A549 (cell line): ENCODE results near the gene CAMSAP1.

Source experiments
- CBX2 ChIP-seq: fragments of 200-600 bp; sonication (generic); IDR thresholded peaks from 2 replicates; pipeline ENCODE4 v1.6.1; 2016; ENCODE audit warnings: low read depth, mild to moderate bottlenecking, borderline replicate concordance
- CEBPB ChIP-seq, 2 experiments: fragments of >200 bp in 1 of 2; sonication (Bioruptor Twin) in 1 of 2; formaldehyde crosslinking in 1 of 2; IDR thresholded peaks; 2 replicates each; pipeline ENCODE4 v1.6.1; 2012 to 2016
- JUN ChIP-seq, 2 experiments: fragments of >200 bp; sonication (Bioruptor Twin); formaldehyde crosslinking; IDR thresholded peaks; 2 replicates in 1 of 2; 3 replicates in 1 of 2; pipeline ENCODE4 v1.6.1; 2016 to 2017
- KDM1A ChIP-seq: fragments of 200-600 bp; sonication (generic); IDR thresholded peaks from 2 replicates; pipeline ENCODE4 v1.6.1; 2016; ENCODE audit warnings: low read depth, mild to moderate bottlenecking
- POLR2A ChIP-seq: IDR thresholded peaks from 2 replicates; pipeline ENCODE4 v1.6.1; 2012; ENCODE audit warnings: mild to moderate bottlenecking, low read length
- TP53 ChIP-seq: fragments of 250-450 bp; sonication (Bioruptor Pico); IDR thresholded peaks from 2 replicates; pipeline ENCODE4 v1.5.0; 2021; ENCODE audit warnings: mild to moderate bottlenecking, moderate library complexity
- TF ChIP-seq, protein P1 (sequence below): fragments of 200-600 bp; sonication (generic); IDR thresholded peaks from 2 replicates; pipeline ENCODE4 v1.6.1; 2016; ENCODE audit warnings: antibody characterized with exemption, mild to moderate bottlenecking, moderate library complexity
- TF ChIP-seq, protein P2 (sequence below): fragments of >200 bp; sonication (Bioruptor Twin); formaldehyde crosslinking; IDR thresholded peaks from 3 replicates; pipeline ENCODE4 v1.5.1; 2016
- TF ChIP-seq, protein P3 (sequence below): IDR thresholded peaks from 2 replicates; pipeline ENCODE4 v1.6.1; 2012
- TF ChIP-seq, protein P4 (sequence below): fragments of >200 bp; sonication (Bioruptor Twin); formaldehyde crosslinking; IDR thresholded peaks from 3 replicates; pipeline ENCODE4 v1.6.1; 2016

DNA sequence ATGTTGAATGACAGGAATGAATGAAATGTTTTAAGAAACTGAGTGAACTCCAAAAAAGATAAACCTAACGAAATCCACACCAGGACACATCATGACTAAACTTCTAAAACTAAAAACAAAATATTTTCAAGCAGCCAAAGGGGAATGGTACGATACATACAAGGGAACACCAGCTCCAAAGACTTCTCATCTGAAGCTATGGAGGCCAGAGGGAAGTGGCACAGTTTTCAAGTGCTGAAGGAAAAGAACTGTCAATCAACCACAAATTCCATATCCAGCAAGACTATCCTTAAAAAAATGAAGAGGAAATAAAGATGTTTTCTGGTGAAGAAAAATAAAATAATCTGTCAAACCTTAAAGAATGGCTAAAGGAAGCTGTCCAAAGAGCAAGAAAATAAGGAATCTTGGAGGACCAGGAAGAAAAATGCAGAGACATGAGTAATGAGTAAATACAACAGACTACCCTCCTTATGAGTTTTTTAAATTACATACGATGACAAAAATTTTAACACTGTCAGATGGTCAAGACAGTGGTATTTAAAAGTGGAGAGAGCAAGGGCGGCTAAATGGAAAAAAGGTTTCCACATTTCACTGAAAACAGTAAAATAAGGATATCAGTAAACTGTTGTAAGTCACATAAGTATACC, 12.0 kb downstream of the CAMSAP1 start:
- TF ChIP-seq TP53 (CRISPR knock-in tag) (no peak), KDM1A (no peak), CEBPB (IDR thresholded peaks at IDR 0.05) (no peak), CBX2 (no peak), POLR2A (no peak), JUN (IDR thresholded peaks at IDR 0.05) (no peak)
- TF ChIP-seq, protein P1, sequence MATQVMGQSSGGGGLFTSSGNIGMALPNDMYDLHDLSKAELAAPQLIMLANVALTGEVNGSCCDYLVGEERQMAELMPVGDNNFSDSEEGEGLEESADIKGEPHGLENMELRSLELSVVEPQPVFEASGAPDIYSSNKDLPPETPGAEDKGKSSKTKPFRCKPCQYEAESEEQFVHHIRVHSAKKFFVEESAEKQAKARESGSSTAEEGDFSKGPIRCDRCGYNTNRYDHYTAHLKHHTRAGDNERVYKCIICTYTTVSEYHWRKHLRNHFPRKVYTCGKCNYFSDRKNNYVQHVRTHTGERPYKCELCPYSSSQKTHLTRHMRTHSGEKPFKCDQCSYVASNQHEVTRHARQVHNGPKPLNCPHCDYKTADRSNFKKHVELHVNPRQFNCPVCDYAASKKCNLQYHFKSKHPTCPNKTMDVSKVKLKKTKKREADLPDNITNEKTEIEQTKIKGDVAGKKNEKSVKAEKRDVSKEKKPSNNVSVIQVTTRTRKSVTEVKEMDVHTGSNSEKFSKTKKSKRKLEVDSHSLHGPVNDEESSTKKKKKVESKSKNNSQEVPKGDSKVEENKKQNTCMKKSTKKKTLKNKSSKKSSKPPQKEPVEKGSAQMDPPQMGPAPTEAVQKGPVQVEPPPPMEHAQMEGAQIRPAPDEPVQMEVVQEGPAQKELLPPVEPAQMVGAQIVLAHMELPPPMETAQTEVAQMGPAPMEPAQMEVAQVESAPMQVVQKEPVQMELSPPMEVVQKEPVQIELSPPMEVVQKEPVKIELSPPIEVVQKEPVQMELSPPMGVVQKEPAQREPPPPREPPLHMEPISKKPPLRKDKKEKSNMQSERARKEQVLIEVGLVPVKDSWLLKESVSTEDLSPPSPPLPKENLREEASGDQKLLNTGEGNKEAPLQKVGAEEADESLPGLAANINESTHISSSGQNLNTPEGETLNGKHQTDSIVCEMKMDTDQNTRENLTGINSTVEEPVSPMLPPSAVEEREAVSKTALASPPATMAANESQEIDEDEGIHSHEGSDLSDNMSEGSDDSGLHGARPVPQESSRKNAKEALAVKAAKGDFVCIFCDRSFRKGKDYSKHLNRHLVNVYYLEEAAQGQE, result no peak
- TF ChIP-seq, protein P2, sequence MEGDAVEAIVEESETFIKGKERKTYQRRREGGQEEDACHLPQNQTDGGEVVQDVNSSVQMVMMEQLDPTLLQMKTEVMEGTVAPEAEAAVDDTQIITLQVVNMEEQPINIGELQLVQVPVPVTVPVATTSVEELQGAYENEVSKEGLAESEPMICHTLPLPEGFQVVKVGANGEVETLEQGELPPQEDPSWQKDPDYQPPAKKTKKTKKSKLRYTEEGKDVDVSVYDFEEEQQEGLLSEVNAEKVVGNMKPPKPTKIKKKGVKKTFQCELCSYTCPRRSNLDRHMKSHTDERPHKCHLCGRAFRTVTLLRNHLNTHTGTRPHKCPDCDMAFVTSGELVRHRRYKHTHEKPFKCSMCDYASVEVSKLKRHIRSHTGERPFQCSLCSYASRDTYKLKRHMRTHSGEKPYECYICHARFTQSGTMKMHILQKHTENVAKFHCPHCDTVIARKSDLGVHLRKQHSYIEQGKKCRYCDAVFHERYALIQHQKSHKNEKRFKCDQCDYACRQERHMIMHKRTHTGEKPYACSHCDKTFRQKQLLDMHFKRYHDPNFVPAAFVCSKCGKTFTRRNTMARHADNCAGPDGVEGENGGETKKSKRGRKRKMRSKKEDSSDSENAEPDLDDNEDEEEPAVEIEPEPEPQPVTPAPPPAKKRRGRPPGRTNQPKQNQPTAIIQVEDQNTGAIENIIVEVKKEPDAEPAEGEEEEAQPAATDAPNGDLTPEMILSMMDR, result no peak
- TF ChIP-seq, protein P3, sequence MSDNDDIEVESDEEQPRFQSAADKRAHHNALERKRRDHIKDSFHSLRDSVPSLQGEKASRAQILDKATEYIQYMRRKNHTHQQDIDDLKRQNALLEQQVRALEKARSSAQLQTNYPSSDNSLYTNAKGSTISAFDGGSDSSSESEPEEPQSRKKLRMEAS, result no peak
- TF ChIP-seq, protein P4, sequence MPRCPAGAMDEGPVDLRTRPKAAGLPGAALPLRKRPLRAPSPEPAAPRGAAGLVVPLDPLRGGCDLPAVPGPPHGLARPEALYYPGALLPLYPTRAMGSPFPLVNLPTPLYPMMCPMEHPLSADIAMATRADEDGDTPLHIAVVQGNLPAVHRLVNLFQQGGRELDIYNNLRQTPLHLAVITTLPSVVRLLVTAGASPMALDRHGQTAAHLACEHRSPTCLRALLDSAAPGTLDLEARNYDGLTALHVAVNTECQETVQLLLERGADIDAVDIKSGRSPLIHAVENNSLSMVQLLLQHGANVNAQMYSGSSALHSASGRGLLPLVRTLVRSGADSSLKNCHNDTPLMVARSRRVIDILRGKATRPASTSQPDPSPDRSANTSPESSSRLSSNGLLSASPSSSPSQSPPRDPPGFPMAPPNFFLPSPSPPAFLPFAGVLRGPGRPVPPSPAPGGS, result no peak
